Skin epidermis (tissue), 12 donors: ENCODE measurements around the gene XCR1.
"Not testable (repeated sequence)": the region's sequence is repeated elsewhere in the genome, so short reads cannot be mapped to it uniquely, and the experiment has no call there.

Experiments used
- H3K27ac ChIP-seq, 21 experiments: fragments of 200-600 bp; sonication (generic) in 11 of 21; one replicate each; pipeline ENCODE4 v1.5.0; 2020; ENCODE audit warnings: mild to moderate bottlenecking in 3 of 21, inconsistent platforms in 2 of 21, moderate library complexity in 2 of 21
- H3K4me3 ChIP-seq, 7 experiments: fragments of 200-600 bp; sonication (generic) in 2 of 7; one replicate each; pipeline ENCODE4 v1.5.0; 2020; ENCODE audit warnings: inconsistent platforms in 2 of 7, mild to moderate bottlenecking in 2 of 7, moderate library complexity in 1 of 7

Gene XCR1

GRCh38 chr3:46049093-46049492, 21.8 kb upstream of the XCR1 start:
- H3K27ac ChIP-seq: no peak overlapping the region
- H3K4me3 ChIP-seq: no peak overlapping the region

GRCh38 chr3:46046231-46046630, 18.9 kb upstream of the XCR1 start:
- not testable (repeated sequence) for H3K4me3 ChIP-seq
- peak overlapping the region in 2 of 21 experiments; percentile 66 to 76 for H3K27ac ChIP-seq

- Histone ChIP-seq H3K4me3 (no peak overlapping the region), H3K27ac (no peak overlapping the region)
These were observed 11.6 kb upstream of the XCR1 start for GRCh38 chr3:46038916-46039315.

GRCh38 chr3:46038071-46038470, 10.8 kb upstream of the XCR1 start:
- not testable (repeated sequence) for H3K27ac ChIP-seq, H3K4me3 ChIP-seq

- no peak overlapping the region for H3K27ac ChIP-seq
- no peak overlapping the region for H3K4me3 ChIP-seq
These were observed 8.9 kb upstream of the XCR1 start for GRCh38 chr3:46036191-46036590.

GRCh38 chr3:46031747-46032146, 4.5 kb upstream of the XCR1 start:
- H3K27ac ChIP-seq: no peak overlapping the region
- no peak overlapping the region for H3K4me3 ChIP-seq

GRCh38 chr3:46031269-46031668, 4.0 kb upstream of the XCR1 start:
- H3K4me3 ChIP-seq: no peak overlapping the region

GRCh38 chr3:46030626-46031025, 3.3 kb upstream of the XCR1 start:
- Histone ChIP-seq H3K4me3 (no peak overlapping the region), H3K27ac (no peak overlapping the region)

More at GRCh38 chr3:46031269-46031668, 4.0 kb upstream of the XCR1 start:
- no peak overlapping the region for H3K27ac ChIP-seq

GRCh38 chr3:46029953-46030543, 2.8 kb upstream of the XCR1 start:
- Histone ChIP-seq H3K27ac (no peak overlapping the region), H3K4me3 (no peak overlapping the region)

GRCh38 chr3:46027736-46028397, 584 bp upstream of the XCR1 start:
- Histone ChIP-seq H3K27ac (no peak overlapping the region), H3K4me3 (no peak overlapping the region)

- Histone ChIP-seq H3K27ac (no peak overlapping the region), H3K4me3 (no peak overlapping the region)
These were observed 2.1 kb downstream of the XCR1 start for GRCh38 chr3:46025139-46025538.

- H3K27ac ChIP-seq: no peak overlapping the region
- H3K4me3 ChIP-seq: no peak overlapping the region
These were observed 3.2 kb downstream of the XCR1 start for GRCh38 chr3:46024131-46024530.

- no peak overlapping the region for H3K27ac ChIP-seq
- H3K4me3 ChIP-seq: no peak overlapping the region
These were observed 4.1 kb downstream of the XCR1 start for GRCh38 chr3:46022909-46023785.

GRCh38 chr3:46021516-46021915, 5.8 kb downstream of the XCR1 start:
- Histone ChIP-seq H3K4me3 (no peak overlapping the region), H3K27ac (no peak overlapping the region)

- H3K4me3 ChIP-seq: no peak overlapping the region
- H3K27ac ChIP-seq: no peak overlapping the region
These were observed 6.3 kb downstream of the XCR1 start for GRCh38 chr3:46020766-46021510.

- Histone ChIP-seq H3K27ac (no peak overlapping the region), H3K4me3 (no peak overlapping the region)
These were observed 7.6 kb downstream of the XCR1 start for GRCh38 chr3:46019707-46020106.

- Histone ChIP-seq H3K27ac (no peak overlapping the region), H3K4me3 (no peak overlapping the region)
These were observed 9.6 kb downstream of the XCR1 start for GRCh38 chr3:46017720-46018119.

GRCh38 chr3:46013316-46014094, 13.8 kb downstream of the XCR1 start:
- no peak overlapping the region for H3K27ac ChIP-seq
- H3K4me3 ChIP-seq: no peak overlapping the region

GRCh38 chr3:46012246-46012645, 15.0 kb downstream of the XCR1 start:
- H3K27ac ChIP-seq: no peak overlapping the region
- no peak overlapping the region for H3K4me3 ChIP-seq
